Measurements from ENCODE around the gene ABCB11.
"Not testable (repeated sequence)": the region's sequence is repeated elsewhere in the genome, so short reads cannot be mapped to it uniquely, and the experiment has no call there.

Gene ABCB11

DNA sequence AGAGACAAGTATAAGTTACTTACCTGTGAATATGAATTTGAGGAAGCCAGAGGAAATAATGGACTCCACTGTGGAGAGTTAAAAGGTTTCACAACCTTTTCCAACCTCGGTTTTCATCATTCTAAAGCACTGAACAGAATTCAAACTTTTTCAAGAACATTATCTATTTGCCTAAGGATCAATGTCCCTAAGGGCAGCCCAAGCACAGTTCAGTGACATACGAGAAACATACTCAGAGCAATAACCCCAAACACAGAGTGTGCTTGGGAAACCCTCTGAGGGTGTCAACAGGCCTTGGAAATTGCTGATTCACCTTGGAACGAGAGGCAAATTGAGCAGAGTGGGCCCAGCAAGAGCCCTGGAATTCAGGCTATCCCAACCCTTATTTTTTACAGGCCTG is at the start of gene ABCB11:
ABCB11 (minus strand) TSS at position 123 of the 400 bp plus-strand sequence. CDS start 13,199 bp downstream, outside the sequence.
- no peak for DNase-seq

DNA sequence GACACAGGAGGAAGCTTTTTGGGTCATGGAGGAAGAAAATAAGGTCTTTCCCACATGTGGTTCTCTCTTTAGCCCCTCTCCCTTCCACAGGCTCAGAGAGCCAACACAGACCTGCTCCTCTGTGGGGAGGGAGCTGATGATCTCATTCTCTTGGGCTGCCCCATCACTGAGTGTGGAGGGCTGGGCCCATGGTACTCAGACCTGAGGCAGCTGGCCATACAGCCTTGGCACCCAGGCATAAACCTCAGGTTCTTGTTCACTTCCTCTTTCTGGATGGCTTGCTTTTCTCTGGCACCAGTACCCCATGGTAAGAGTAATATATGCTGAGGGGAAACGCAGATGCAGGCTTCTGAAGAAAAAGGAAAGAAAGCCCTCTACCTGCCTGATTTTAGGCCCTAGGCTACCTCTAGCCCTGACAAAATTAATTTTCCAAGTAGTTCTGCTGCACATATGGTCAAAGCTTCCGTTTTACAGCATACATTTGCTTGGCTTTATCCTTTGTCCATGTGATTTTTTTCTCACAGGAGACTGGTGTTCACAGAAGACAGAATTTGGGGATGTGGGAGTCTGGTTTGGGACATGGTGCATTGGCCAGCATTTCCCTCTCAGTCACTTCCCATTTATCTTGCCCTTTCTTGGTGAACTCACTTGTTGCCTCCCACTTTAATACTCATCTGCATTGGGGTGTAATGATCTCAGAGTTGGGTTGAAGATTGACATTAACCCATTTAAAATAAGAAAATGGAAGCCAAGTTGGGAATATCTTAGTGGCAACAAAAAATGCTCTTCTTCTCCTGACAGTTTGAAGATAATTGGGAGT is 49.3 kb upstream of the ABCB11 start:
- no peak for DNase-seq

DNA sequence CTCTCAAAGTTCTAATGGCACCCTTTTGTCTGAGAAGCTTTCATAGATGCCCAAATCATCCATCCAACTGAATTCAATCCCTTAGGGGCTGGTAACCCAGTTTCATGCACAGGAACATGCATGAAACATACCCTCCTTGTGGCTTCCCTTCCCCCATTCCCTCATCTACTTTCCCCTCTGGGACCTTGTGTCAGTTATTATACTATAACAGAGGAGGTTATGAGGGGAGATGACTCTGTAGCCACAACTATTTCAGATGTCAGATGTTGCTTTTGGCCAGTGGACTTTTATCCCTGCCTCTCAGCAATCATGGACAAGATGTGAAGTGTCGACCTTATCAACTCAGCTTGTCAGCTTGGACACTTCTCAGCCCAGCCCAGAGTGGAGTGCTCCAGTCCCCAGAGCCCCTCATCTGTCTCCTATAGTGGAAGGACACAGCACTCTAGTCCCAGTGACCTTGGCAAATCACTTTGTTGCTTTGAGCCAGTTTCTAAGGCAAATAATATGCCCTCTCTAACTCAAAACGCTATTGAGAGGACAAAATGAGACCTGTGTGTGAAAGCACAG is 46.6 kb upstream of the ABCB11 start:
- DNase-seq, result no peak

DNA sequence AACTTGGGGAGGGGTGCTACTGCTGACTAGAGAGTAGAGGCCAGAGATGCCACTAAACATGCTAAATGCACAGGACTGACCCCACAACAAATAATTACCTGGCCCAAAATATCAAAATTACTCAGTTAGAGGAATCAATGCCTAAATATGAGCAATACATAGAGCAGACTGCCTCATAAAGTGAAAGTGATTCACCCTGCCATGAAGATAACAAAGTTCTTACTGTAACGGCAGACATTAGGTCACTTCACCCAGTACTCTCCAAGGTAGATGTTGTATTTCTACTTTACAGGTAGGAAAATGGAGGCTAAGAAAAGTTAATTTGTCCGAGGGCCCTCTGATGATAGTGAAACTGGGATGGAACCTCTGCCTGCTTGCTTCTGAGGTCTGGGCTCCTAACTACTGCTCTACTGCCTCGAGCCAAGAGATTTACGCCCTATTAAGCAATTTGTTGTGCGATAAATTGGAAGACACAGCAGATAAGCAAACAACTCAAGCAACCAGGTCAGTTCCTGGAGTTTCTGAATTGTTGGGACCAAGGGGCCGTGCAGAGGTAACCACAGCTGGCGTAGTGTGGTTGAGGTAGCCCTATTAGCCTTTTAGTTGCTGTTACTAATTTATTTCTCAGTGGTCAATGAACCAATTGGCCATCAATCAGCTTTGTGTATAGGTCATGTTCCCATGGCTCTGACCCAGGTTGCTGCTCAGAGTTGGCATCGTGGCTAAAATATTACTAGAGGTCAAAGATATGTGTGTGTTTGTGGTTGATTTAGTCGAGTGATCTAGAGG is 43.0 kb upstream of the ABCB11 start:
- DNase-seq, result no peak

DNA sequence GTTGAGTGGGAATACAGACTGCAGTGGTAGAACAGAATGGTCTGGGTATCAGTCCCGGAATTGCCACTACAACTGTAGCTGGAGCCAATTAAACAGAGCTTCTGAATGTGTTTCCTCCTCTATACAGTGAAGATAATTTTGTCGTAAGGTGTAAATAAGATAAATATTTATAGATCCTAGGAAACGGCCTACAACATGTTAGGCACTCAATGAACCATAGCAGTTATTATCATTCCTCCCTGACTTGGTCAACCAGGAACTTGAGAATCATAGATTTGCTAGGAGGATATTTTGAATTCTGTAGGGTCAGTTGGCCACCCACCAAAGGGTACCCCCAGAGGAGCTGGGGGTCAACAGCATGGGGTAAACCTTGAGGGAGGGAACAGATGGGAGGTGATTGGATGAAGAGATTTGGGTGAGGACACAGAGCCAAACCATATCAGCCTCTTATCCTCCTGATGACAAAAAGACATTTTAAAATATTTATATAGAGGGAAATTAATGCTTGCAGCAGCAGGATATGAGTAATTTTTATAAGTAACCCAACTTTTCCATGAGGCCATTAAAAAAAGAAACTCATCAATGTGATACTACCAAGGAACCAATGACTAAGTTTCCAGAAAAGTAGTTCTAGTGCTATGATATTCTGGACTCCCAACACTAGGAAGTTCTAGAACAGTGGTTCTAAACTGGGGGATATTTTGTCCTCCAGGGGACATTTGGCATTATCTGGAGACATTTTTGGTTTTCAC is 42.3 kb upstream of the ABCB11 start:
- no peak for DNase-seq

DNA sequence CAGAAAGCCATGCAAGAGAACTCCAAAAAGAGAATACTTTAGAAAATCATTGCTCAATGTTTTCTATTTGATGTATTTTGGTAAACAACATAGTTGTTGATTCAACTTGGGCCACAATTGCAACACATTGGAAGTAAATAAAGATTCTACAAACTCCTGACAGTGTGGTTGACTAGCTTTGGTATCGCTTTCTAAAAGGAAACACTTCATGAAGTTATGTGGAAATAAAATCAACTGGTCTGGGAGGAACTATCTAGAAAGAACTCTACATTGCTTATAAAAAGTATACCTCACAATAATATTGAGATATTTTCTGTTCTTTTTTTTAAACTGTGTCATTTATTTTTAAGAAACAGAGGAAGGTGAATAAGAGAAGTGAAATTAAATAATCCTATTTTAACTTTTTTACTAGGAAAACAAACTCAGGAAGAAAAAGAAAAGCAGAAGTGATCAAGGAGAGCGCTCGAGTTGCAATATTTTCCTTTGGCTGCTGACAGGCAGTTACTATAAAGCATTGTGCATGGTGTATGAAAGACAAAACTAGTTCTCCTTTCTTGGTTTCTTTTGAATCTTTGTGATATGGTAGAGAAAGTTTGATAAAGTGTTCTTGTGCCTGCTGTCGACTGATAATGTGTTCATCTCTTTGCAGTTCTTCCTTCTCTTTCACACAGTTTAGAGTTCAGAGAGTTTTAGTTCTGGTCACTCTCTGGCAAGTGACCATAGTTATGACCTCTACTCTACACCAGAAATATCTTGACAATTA is 41.2 kb upstream of the ABCB11 start:
- no peak for DNase-seq

DNA sequence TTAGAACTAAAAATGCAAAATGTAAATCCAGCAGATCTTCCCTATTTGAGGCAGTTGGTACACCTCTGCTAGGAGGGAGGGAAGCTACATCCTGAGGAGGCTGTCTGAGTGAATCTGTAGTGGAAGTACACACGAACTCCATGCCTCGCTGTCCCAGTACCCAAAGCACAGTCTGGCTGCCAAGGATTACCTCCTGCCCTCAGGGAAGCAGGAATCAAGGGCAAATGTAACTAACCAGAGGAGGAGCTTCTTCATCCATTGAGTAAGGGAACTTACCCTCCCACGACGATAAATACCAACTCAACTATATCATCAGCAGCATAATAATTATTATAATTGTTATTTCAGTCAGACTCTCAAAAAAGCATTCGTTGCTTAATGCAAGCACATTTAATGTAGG is 40.3 kb upstream of the ABCB11 start:
- no peak for DNase-seq

DNA sequence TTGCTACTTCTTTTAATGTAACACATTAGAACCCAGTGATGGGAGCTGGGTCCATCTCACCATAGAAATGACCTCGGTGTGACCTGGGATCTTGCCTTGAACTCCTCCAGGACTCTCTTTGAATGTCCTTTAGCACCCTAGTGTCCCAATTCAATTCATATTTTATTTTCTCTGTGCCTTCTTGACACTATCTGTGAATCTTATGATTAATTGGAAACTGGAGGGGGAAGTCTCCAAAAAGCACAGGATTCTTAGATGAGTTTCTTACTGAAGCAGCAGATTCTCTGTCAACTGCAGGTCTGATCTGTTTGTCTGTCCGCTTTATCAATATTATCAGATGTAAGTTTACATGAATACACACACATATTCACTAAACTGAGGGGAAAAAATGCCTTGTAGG is 38.7 kb upstream of the ABCB11 start:
- DNase-seq, result no peak

DNA sequence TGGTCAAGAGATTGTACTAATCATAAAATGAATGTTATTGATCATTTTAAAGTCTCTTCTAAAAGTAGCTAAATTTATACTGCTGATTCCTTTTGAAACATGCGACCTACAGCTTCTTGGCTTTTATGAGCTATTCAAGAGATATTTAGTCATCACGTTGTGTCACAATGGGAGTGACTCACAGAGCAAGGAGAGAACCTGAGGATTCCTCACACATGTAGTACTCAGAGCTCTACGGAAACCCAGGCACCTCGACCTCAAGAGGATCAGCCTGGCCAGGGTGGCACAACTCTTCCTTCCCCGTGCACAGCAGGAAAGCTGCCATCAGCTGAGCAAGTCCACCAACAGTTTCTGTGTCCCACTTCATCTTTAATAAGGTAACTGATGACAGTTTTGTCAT is 38.2 kb upstream of the ABCB11 start, which contains the start of gene DHRS9:
DHRS9 (plus strand) TSS at position 223 of the 400 bp plus-strand sequence. CDS start 12,019 bp downstream, outside the sequence.
- no peak for DNase-seq

DNA sequence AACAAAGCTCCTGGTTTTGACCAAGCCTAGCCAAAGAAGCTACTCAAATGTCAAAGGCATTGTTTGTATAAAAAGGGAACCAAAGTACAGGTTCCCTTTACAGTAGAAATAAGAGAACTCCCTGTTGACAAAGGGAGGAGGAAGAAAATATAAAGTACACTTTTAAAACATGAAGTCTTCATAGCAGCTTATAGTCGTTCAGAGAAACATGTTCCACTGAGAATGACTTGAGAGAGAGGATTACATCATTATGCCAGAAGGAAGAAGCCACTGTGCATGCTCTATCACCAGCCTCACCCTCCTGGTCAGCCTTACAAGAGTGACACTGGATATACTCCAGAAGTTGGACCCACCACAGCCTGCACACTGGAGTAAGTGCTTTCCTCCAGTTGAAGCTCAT is 35.8 kb upstream of the ABCB11 start:
- DNase-seq, result no peak

DNA sequence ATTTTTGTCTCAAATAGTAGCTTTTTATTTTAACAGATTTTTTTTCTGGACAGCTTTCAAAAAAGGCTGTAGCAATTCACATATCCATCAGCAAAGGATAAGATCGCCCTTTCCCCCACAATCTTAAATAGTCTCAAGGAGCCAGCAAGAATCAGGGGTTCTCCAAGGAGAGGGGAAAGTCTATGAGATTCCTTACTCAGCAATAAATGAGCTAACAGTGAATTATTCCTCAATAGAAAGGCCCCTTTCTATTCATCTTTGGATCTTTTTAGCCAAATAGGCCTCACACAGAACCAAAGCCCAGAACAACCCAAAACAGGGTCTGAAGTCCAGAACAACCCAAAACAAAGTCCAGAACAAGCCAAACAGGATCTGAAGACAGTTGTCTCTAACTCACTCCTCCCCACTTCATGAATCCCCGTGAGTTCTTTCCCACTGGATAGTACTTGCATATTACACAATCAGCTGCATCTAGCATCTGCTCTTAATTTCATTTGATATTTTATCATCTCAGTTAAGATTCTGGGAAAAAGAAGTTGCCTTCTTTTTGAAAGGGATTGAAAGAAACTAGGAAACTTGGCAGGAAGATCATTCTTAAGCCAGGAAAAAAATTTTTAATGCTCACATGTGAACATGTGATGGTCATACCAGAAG is 34.9 kb upstream of the ABCB11 start:
- no peak for DNase-seq

DNA sequence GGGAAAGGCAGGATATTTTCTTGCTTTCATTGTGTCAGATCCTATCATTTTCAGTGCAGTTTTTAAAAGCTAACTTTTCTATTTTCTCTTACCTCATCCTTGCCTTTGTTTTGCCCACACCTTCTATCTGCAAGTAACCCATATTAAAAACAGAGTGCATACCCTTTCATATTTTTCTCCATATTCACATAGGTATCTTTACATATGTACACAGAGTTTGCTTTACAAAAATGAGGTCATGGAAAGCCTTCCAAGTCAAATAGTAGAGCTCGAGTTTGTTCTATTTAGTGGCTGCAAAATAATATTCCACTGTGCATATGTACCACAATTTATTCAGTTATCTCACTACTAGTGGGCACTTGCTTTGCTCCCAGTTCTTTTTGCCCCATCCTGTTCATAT is 34.3 kb upstream of the ABCB11 start:
- no peak for DNase-seq

DNA sequence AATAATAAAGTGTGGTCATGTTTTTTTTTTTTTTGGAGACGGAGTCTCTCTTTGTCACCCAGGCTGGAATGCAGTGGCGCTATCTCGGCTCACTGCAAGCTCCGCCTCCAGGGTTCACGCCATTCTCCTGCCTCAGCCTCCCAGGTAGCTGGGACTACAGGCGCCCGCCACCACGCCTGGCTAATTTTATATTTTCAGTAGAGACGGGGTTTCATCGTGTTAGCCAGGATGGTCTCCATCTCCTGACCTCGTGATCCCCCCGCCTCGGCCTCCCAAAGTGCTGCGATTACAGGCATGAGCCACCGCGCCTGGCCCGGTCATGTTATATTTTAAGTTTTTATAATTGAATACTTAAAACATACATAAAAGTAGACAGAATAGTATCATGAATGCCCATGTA is 33.1 kb upstream of the ABCB11 start:
- not testable (repeated sequence) for DNase-seq

DNA sequence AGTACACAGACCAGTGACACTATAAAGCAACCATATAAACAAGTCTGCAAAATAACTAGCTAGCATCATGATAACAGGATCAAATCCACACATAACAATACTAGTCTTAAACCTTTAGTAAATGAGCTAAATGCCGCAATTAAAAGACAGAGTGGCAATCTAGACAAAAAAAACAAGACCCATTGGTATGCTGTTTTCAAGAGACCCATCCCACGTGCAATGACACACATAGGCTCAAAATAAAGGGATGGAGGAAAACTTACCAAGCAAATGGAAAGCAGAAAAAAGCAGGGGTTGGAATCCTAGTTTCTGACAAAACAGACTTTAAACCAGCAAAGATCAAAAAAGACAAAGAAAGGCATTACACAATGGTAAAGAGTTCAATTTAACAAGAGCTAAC is 23.5 kb upstream of the ABCB11 start:
- DNase-seq, result not testable (repeated sequence)

DNA sequence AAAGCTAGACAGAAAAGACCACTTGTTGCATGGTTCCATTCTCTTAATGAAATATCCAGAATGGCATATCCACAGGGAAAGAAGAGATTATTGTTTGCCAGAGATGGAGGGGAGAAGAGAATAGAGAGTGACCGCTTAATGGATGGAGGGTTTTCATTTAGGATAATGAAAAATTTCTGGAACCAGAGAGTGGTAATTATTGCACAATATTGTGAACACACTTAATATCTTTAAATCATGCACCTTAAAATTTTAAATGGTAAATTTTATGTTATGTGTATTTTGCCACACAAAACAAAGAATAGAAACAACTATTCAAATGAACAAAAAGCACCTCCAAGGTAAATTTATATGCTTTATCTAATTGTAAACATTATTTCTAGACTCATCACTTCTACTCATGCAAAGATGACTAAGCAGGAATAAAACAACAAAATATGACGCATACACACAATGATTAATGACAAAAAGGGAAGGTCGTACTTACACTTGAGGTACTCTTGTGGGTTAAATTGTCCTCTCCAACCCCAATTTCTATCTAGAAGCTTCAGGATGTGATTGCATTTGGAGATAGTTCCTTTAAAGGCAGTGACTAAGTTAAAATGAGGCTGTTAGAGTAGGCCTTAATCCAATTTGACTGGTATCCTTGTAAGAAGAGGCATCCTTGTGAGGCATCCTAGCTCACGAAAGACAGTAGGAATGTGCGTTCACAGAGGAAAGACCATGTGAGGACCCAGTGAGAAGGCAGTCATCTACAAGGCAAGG is 19.5 kb upstream of the ABCB11 start:
- no peak for DNase-seq

DNA sequence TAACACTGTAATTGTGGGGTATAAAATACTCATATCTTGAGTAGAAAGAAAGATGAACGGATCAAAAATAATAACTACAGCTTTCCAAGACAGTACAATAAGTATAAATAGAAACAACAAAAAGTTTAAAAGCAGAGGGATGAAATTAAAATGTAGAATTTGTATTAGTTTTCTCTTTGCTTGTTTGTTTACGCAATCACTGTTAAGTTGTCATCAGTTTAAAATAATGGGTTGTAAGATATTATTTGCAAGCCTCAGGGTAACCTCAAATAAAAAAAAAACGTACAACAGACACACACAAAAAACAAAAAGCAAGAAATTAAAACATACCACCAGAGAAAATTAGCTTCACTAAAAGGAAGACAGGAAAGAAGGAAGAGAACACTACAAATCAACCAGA is 18.0 kb upstream of the ABCB11 start:
- DNase-seq, result no peak

DNA sequence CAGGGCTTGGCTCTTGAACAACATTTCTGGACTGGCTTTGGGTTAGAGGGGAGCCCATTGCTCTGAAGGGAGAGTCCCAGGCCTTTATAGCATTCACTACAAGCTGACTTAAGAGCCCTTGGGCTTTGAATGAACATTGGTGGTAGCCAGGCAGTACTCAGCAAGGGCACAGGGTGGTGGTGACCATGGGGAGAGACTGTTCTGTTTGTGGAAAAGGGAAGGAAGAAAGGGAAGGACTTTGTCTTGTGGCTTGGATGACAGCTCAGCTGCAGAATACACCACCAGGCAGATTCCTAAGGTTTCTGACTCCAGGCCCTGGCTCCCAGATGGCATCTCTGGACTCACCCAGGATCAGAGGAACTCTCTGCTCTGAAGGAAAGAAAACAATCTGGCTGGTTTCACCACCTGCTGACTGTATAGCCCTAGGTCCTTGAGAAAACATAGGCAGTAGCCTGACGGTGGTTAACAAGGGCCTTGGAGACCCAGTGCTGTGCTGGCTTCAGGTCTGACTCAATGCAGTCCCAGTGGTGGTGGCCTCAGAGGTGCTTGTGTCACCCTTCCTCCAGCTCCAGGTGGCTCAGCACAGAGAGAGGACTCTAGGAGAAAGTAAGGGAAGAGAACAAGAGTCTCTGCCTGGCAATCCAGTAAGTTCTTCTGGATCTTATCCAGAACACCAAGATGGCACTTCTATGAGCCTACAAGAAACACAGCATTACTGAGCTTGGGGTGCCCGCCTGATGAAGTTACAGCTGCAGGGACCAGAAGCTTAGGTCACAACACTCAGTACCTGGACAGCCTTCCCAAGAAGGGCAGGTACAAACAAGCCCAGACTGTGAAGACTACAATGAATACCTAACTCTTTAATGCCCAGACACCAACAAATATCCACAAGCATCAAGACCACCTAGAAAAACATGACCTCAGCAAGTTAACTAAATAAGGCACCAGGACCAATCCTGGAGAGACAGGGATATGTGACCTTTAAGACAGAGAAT is 16.4 kb upstream of the ABCB11 start:
- DNase-seq, result no peak

DNA sequence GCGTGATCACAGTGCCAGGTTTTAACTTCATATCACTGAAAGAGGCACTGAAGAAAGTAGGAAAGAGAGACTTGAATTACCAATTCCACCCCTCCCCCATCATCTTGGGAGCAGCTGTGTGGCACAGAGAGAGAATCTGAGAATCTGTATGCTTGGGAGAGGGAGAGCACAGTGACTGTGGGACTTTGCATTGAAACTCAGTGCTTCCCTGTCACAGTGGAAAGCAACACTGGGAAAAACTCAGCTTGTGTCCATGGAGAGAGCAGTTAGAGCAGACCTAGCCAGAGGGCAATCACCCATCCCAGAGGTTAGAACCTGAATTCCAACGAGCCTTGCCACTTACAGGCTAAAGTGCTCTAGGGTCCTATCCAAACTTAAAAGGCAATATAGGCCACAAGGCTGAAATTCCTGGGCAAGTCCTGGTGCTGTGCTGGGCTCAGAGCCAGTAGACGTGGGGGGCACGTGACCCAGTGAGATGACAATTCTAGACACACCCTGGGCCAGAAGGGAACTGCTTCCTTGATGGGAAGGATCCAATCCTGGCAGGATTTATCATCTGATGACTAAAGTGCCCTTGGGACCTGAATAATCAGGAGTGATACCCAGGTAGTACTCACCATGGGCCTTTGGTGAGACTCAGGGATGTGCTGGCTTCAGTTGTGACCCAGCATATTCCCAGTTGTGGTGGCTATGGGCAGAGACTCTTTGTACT is 15.5 kb upstream of the ABCB11 start:
- no peak for DNase-seq

DNA sequence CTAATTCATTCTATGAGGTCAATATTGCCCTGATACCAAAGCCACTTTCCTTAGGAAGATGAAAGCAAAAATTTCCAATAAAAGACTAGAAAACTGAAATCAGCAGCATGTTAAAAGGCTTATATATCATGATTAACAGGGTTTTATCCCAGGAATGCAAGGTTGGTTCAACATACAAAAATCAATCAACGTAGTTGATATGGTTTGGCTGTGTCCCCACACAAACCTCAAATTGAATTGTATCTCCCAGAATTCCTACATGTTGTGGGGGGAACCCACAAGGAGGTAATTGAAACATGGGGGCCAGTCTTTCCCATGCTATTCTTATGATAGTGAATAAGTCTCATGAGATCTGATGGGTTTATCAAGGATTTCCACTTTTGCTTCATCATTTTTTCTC is 11.7 kb upstream of the ABCB11 start:
- no peak for DNase-seq

All from NK-92 treated with Interleukin-12 subunit alpha and Interleukin-12 subunit beta, amount 100 ng/mL, for 24 hours (cell line).